KMS-11 (cell line): ENCODE data around the gene IMMT.

Source experiments
- H2AFZ ChIP-seq: fragments of 200-600 bp; sonication (generic); 2 replicates; pipeline ENCODE4 v1.6.1; 2016; ENCODE audit warnings: antibody characterized with exemption, mixed run types, low read depth
- H3K27ac ChIP-seq: fragments of 200-600 bp; sonication (generic); 2 replicates; pipeline ENCODE4 v1.6.1; 2016; ENCODE audit warnings: mild to moderate bottlenecking, mixed run types
- H3K27me3 ChIP-seq: fragments of 200-600 bp; sonication (generic); 2 replicates; pipeline ENCODE4 v1.6.1; 2017; ENCODE audit warnings: mild to moderate bottlenecking, low read depth, mixed run types, moderate library complexity; ENCODE audit not compliant: insufficient read depth
- H3K36me3 ChIP-seq: fragments of 200-600 bp; sonication (generic); 2 replicates; pipeline ENCODE4 v1.6.1; 2017; ENCODE audit warnings: mild to moderate bottlenecking, mixed run types; ENCODE audit not compliant: insufficient read depth
- H3K4me1 ChIP-seq: fragments of 200-600 bp; sonication (generic); 2 replicates; pipeline ENCODE4 v1.6.1; 2016; ENCODE audit warnings: mild to moderate bottlenecking, low read depth, mixed run types; ENCODE audit not compliant: poor library complexity, severe bottlenecking
- H3K4me2 ChIP-seq: fragments of 200-600 bp; sonication (generic); 2 replicates; pipeline ENCODE4 v1.7.0; 2016; ENCODE audit warnings: mild to moderate bottlenecking, mixed run types
- H3K4me3 ChIP-seq: fragments of 200-600 bp; sonication (generic); IDR thresholded peaks from 2 replicates; pipeline ENCODE4 v1.6.1; 2017; ENCODE audit warnings: low read depth, low read length, mixed read lengths; ENCODE audit not compliant: insufficient read depth
- H3K79me2 ChIP-seq: fragments of 200-600 bp; sonication (generic); 2 replicates; pipeline ENCODE4 v1.6.1; 2016; ENCODE audit warnings: low read depth, mixed run types; ENCODE audit not compliant: insufficient read depth
- H3K9ac ChIP-seq: fragments of 200-600 bp; sonication (generic); 2 replicates; pipeline ENCODE4 v1.6.1; 2016; ENCODE audit warnings: mild to moderate bottlenecking, mixed run types
- H4K20me1 ChIP-seq: fragments of 200-600 bp; sonication (generic); 2 replicates; pipeline ENCODE4 v1.6.1; 2016; ENCODE audit warnings: mild to moderate bottlenecking, mixed run types; ENCODE audit not compliant: insufficient read depth
- TF ChIP-seq, protein P1 (sequence below): fragments of 200-600 bp; sonication (generic); conservative IDR thresholded peaks from 2 replicates; pipeline ENCODE4 v1.6.1; 2017; ENCODE audit warnings: low read depth, mild to moderate bottlenecking, antibody characterized with exemption, low read length, moderate library complexity, mixed read lengths

The IMMT gene

GRCh38 chr2:86225581-86225980 lies 30.3 kb upstream of the IMMT start:
- Histone ChIP-seq H3K36me3 (no peaks in the 10 kb centered on the region), H3K9ac (no peak overlapping the region), H3K79me2 (no peaks in the 10 kb centered on the region), H4K20me1 (no peaks in the 10 kb centered on the region), H3K4me2 (no peak overlapping the region), H3K27me3 (no peaks in the 10 kb centered on the region), H3K4me1 (no peaks in the 10 kb centered on the region), H3K4me3 (no peak overlapping the region), H2AFZ (no peak overlapping the region), H3K27ac (no peak overlapping the region)
- TF ChIP-seq, protein P1, sequence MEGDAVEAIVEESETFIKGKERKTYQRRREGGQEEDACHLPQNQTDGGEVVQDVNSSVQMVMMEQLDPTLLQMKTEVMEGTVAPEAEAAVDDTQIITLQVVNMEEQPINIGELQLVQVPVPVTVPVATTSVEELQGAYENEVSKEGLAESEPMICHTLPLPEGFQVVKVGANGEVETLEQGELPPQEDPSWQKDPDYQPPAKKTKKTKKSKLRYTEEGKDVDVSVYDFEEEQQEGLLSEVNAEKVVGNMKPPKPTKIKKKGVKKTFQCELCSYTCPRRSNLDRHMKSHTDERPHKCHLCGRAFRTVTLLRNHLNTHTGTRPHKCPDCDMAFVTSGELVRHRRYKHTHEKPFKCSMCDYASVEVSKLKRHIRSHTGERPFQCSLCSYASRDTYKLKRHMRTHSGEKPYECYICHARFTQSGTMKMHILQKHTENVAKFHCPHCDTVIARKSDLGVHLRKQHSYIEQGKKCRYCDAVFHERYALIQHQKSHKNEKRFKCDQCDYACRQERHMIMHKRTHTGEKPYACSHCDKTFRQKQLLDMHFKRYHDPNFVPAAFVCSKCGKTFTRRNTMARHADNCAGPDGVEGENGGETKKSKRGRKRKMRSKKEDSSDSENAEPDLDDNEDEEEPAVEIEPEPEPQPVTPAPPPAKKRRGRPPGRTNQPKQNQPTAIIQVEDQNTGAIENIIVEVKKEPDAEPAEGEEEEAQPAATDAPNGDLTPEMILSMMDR: no peak

GRCh38 chr2:86224645-86225355 lies 29.5 kb upstream of the IMMT start:
- Histone ChIP-seq H3K9ac (no peak overlapping the region), H3K4me1 (no peaks in the 10 kb centered on the region), H3K79me2 (no peaks in the 10 kb centered on the region), H3K4me3 (no peak overlapping the region), H4K20me1 (no peaks in the 10 kb centered on the region), H3K4me2 (no peak overlapping the region), H3K27ac (no peak overlapping the region), H3K27me3 (no peaks in the 10 kb centered on the region), H2AFZ (no peak overlapping the region), H3K36me3 (no peaks in the 10 kb centered on the region)
- TF ChIP-seq, protein P1: no peak

DNA sequence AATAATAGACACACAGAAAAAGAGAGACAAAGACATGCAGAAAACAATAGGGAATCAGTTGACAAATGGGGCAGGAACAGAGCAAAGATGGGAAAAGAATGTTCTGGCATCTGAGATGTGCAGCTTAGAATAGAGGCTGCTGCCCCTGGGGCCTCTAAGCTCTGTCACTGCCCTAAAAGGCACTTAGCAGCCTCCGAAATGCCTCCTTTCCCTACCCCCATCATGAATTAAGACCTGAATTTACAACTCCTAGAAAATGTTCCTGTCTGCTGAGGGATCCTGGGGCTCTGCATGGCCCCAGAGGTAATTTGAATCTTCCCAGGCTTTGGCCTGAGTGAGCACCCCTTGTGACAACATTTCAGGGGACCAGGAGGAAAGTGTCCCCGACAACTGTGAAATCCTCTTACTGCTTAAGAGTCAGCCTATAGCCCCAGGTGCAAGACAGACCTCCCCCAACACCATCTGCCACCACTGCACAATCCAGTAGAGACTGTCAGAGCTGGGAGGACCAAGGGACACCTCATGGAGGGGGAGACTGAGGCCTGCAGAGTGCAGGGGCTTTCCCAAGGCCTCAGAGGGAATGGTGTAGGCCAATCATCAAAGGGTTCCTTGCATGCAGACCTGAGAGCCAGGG lies 28.8 kb upstream of the IMMT start:
- Histone ChIP-seq H3K4me1 (no peaks in the 10 kb centered on the region), H3K4me3 (no peak overlapping the region), H3K79me2 (no peaks in the 10 kb centered on the region), H4K20me1 (no peaks in the 10 kb centered on the region), H3K4me2 (no peak overlapping the region), H3K36me3 (no peaks in the 10 kb centered on the region), H3K27me3 (no peaks in the 10 kb centered on the region), H2AFZ (no peak overlapping the region), H3K9ac (no peak overlapping the region), H3K27ac (no peak overlapping the region)
- TF ChIP-seq, protein P1: no peak

- no peaks in the 10 kb centered on the region for H3K36me3 ChIP-seq
- H2AFZ ChIP-seq: no peak overlapping the region
- H3K4me1 ChIP-seq: no peaks in the 10 kb centered on the region
- H3K79me2 ChIP-seq: no peaks in the 10 kb centered on the region
- no peak overlapping the region for H3K9ac ChIP-seq
- TF ChIP-seq, protein P1: no peak
- H4K20me1 ChIP-seq: no peaks in the 10 kb centered on the region
- no peak overlapping the region for H3K4me3 ChIP-seq
- no peaks in the 10 kb centered on the region for H3K27me3 ChIP-seq
- no peak overlapping the region for H3K27ac ChIP-seq
- H3K4me2 ChIP-seq: no peak overlapping the region
Observed at GRCh38 chr2:86223140-86223926, 28.1 kb upstream of the IMMT start.
